ENCODE results near the gene MORN5.

Gene MORN5

DNA sequence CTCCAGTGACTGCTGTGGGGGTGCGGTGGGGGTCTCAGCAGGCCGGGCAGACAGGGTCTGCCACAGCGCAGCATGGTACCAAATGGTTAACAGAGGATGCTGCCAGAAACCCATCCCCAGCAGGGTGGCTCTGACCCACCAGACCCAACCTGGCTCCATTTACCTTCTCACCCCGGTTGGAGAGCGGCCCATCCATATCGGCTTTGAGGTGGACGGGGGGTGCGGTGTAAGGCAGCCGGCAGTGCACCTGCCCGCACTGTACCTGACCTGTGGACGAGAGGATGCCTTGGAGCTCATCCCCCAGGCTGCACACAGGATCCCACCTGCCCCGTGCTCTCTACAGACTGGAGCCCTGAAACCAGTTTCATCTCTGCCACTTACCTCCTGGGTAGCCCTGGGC is 49.7 kb downstream of the MORN5 start:
- TF ChIP-seq, protein P1, sequence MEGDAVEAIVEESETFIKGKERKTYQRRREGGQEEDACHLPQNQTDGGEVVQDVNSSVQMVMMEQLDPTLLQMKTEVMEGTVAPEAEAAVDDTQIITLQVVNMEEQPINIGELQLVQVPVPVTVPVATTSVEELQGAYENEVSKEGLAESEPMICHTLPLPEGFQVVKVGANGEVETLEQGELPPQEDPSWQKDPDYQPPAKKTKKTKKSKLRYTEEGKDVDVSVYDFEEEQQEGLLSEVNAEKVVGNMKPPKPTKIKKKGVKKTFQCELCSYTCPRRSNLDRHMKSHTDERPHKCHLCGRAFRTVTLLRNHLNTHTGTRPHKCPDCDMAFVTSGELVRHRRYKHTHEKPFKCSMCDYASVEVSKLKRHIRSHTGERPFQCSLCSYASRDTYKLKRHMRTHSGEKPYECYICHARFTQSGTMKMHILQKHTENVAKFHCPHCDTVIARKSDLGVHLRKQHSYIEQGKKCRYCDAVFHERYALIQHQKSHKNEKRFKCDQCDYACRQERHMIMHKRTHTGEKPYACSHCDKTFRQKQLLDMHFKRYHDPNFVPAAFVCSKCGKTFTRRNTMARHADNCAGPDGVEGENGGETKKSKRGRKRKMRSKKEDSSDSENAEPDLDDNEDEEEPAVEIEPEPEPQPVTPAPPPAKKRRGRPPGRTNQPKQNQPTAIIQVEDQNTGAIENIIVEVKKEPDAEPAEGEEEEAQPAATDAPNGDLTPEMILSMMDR (IDR thresholded peaks at IDR 0.05; ENCODE audit: low read depth, low read length): no peak
- H3K4me3 ChIP-seq (ENCODE audit: low read depth, low read length): no peak overlapping the region

- TF ChIP-seq, protein P1 (IDR thresholded peaks at IDR 0.05; ENCODE audit: low read depth, low read length): no peak
- no peak overlapping the region for H3K4me3 ChIP-seq (ENCODE audit: low read depth, low read length)
These were observed 52.8 kb downstream of the MORN5 start for GRCh38 chr9:122212473-122213004.

GRCh38 chr9:122213102-122213588 is 53.4 kb downstream of the MORN5 start:
- TF ChIP-seq, protein P1 (IDR thresholded peaks at IDR 0.05; ENCODE audit: low read depth, low read length): no peak
- H3K4me3 ChIP-seq (ENCODE audit: low read depth, low read length): no peak overlapping the region

- TF ChIP-seq, protein P1 (IDR thresholded peaks at IDR 0.05; ENCODE audit: low read depth, low read length): no peak
These were observed 54.1 kb downstream of the MORN5 start for GRCh38 chr9:122213589-122214413.

GRCh38 chr9:122214507-122214906 is 54.8 kb downstream of the MORN5 start:
- H3K4me3 ChIP-seq (ENCODE audit: low read depth, low read length): no peak overlapping the region
- TF ChIP-seq, protein P1 (IDR thresholded peaks at IDR 0.05; ENCODE audit: low read depth, low read length): no peak

More at GRCh38 chr9:122213589-122214413, 54.1 kb downstream of the MORN5 start:
- peak overlapping the region; percentile 37 for H3K4me3 ChIP-seq (ENCODE audit: low read depth, low read length)

- TF ChIP-seq, protein P1 (IDR thresholded peaks at IDR 0.05; ENCODE audit: low read depth, low read length): no peak
- H3K4me3 ChIP-seq (ENCODE audit: low read depth, low read length): no peak overlapping the region
These were observed 56.0 kb downstream of the MORN5 start for GRCh38 chr9:122215663-122216062.

Data from WI38 (cell line).